ENCODE measurements around the gene HOXB13.

Gene HOXB13

DNA sequence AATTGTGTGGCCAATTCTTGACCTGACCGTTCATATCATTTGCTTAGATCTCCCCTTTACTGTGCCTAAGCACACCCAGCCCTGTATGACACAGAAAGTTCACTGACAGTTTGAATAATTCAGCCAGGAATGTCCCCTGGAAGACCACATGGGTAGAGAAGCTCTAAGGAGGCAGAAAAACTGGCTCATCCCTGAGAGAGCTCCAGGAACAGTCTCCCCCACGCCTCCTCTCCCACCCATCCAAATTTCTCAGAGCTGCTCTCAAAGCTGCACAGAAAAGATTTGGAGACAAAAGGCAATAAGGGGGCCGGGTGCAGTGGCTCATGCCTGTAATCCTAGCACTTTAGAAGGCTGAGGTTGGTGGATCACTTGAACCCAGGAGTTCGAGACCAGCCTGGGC is 17.4 kb downstream of the HOXB13 start:
- no peak for DNase-seq (ENCODE audit: low spot score)

DNA sequence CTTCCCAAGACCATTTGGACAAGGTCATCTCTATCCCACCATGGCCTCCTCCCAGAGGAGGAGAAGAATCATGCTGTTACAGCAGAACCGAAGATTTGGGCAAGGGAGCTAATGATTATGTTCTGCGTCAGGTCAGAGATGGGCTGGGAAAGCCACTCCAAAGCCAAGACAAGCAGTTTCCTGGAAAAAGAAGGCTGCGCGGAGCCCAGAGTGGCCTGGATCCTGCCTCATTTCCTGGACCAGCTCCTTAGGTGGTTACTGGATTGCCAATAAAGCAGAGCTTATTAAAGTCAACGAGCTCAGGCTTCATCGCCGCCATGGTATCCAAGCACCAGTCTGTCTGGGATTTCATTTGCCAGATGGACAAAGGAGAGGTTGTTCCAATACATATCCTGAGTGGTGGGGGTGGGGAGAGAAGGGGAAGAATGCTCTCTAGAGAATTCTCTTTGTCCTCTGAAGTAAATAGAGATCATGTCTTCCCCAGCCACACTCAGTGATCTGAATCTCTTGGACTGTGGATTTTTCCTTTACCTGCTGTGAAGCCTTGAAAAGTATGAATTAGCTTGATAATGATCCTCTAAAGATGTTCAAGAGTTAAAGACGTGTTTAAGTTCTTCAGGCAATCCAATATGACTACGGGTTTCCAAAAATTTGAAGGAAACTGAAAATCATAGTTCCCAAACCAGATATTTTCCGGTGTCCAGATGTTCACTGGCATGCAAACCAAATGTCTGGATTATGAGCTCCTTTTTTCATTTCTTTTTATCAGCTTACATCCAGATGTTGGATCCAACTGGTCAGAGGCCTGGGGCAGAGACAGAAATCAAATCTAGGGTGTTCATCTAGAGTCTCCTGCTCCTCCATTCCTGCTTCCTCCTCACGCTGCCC is 23.9 kb downstream of the HOXB13 start:
- DNase-seq (ENCODE audit: low spot score) = no peak

DNA sequence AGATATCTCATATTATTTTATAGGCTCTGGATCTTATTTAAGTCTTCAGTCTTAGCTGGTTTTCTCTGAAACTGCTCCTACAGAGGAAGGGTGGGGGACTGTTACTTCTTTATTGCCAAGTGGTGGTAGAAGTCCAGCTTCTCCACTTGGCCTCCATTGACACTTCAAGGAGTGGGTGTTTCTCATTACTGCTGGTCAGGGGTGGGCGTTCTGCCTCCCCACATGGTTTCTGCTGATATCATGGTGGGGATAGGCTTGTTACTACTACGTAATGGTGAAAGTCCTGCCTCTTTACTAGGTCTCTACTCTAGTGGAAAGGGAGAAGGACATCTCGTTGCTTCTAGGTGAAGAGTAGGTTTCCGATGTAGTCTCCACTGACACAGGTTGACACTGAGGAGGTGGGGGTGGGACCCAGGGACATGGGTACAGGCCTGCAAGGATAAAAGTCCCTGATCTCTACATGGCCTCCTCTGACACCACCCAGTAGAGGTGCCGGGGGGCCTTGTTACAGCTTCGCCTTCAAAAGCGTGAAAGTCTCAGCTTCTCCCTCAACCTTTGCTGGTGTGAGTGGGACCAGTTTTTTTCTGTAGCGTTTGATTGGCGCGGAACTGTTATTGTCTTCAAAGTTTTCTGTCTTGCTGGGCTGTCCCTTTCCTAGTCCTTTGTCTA is 26.6 kb downstream of the HOXB13 start:
- DNase-seq (ENCODE audit: low spot score) = no peak

DNA sequence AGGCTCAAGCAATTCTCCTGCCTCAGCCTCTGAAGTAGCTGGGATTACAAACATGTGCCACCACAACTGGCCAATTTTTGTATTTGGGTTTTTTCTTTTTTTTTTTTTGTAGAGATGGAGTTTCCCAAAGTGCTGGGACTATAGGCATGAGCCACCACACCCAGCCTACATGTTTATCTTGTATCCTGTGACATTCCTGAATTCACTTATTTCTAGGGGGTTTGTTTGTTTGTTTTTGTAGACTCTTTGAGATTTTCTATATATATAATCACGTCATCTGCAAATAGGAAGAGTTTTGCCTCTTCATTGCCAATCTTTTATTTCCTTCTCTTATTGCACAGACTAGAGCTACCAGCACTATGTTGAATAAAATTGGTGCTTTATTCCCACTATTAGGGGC is 35.4 kb downstream of the HOXB13 start:
- no peak for DNase-seq (ENCODE audit: low spot score)

DNA sequence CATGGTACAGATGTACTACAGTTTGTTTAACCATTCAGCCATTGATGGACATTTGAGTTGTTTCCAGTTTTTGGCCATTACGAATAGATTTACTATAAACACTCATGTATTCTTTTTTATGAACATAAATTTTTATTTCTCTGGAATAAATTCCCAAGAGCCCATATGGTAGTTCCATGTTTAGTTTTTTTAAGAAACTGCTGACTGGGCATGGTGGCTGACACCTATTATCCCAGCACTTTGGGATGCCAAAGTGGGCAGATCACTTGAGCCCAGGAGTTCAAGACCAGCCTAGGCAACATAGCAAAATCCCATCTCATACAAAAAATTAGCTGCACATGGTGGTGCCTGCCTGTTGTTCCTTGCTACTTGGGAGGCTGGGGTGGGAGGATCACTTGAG is 36.5 kb downstream of the HOXB13 start:
- no peak for DNase-seq (ENCODE audit: low spot score)

DNA sequence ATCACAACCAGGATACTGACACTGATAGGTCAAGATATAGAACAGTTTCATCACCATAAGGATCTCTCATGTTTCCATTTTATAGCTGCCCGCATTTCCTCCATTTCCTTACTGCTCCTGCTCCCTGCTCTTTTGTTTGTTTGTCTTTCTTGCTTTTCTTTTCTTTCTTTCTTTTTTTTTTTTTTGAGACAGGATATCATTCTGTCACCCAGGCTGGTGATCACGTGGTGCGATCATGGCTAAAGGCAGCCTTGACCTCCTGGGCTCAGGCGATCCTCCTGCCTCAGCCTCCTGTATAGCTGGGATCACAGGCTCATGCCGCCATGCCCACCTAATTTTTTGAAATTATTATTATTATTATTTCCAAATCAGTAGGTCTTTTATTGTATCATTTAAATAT is 37.9 kb downstream of the HOXB13 start:
- DNase-seq (ENCODE audit: low spot score) = no peak

DNA sequence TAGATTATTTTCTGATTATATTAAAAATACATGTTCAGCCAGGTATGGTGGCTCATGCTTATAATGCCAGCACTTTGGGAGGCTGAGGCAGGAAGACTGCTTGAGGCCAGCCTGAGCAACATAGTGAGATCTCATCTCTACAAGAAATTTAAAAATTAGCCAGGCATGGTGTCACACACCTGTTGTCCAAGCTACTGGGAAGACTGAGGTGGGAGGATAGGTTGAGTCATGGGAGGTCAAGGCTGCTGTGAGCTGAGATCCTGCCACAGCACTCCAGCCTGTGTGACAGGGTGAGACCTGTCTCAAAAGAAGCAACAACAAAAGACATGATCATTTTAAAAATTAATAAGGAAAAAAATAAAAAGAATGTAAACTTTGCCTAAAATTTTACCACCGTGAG is 46.9 kb downstream of the HOXB13 start:
- DNase-seq (ENCODE audit: low spot score) = no peak

DNA sequence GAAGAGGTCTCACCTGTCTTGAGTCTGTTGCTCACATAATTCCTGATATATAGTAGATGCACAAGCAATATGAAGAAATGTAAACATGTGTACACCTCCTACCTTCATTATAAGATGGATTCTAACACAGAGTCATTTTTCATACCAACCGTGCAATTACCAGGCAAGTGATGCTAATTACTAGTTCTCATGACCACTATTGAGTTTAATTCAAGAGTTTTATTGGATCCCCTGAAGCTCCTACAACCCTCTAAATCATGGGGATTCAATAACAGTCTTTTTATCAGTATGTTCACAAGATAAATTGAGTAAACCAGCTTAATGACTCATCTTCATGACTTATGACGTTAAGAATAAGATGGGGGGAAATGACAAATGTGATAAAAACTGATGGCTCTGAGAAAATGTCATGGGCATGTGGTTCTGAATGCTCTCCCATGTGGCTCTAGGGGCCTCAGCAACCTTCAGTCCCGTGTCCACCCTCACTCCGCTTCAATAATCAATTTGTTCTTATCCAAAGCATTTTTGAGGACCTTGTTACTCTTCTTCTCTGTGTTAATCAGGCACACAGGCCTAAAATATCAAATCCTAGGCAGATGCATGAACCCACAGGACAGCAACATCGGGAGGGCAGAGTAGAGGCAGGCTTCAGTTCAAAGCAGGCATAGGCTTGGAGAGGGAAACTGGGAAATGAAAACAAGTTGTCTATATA is 49.0 kb downstream of the HOXB13 start:
- DNase-seq (ENCODE audit: low spot score) = no peak

DNA sequence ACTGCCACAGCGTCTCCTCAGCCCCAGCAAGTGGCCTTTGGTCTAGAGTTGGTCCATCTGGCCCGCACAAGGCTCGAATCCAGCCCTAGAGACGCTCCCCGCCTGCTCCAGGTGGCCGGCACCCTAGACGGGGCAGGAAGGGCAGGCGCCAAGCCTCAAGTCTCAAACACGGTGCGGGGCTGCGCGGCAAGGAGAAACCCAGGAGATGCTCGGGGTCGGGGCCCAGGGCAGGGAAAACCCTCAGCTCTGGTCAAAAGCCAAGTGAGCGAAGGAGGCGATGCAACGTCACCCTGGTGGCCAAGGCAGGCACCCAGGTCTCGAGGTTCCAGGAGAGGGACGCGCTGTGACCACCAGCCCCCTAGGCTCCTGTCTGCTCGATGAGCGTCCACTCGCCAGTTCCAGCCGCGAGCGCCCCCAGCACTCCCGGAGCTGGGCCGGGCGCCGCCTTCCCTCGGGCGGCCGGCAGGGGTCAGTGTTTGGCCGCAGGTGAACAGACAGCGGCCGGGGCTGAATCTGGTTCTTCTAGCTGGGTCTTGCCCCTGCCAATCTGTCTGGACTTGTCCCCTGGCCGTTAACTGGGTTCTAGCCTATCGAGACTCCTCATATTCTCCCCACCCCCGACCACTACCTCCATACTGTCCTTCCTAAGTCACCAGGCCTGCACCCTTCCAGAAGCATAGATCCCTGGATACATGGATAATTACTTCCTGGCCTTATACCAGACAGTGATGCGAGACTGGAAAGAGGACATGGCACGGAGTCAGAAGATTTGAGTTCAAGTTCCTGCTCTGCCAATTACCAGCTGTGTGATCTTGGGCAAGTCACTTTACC is 50.2 kb downstream of the HOXB13 start:
- peak; percentile 44 for DNase-seq (ENCODE audit: low spot score)

DNA sequence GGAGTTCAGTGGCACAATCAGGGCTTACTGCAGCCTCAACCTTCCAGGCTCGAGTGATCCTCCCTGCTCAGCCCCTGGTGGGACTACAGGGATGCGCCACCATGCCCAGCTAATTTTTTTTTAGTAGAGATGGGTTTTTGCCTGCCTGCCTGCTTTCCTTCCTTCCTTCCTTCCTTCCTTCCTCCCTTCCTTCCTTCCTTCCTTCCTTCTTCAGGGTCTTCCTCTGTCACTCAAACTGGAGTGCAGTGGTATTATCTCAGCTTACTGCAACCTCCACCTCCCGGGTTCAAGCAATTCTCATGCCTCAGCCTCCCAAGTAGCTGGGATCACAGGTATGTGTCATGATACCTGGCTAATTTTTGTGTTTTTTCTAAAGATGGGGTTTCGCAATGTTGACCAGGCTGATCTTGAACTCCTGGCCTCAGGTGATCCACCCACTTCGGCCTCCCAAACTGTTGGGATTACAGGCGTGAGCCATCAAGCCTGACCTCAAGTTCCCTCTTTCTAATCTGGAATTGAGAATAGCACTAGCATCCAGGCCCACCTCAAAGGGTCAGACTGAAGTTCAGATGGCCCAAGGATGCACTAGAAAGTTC is 51.5 kb downstream of the HOXB13 start:
- no peak for DNase-seq (ENCODE audit: low spot score)

Small RNAs within 50 kb of the gene (small RNA-seq; reads per million reads assigned to genes)
- gene AC091179.2 (0 reads per million in 2 experiments), gene COX6B1P2 (0 reads per million in 2 experiments), gene MIR3185 (0 reads per million in 2 experiments), gene RF02132 (0 reads per million in 2 experiments), gene RF02133 (0 reads per million in 2 experiments), gene RN7SL125P (0 to 0.31 reads per million in 2 experiments)

All from SK-N-DZ (cell line).